ENCODE results near the gene RGCC.
A peak's percentile ranks its signal among the peaks of the same experiment; 100 is the strongest.
"Not testable (repeated sequence)": the region's sequence is repeated elsewhere in the genome, so short reads cannot be mapped to it uniquely, and the experiment has no call there.

RGCC gene

GRCh38 chr13:41420146-41420545 is 37.2 kb upstream of the RGCC start:
- Histone ChIP-seq H3K36me3 (ENCODE audit: control insufficient read depth, insufficient read depth, low read length, severe bottlenecking) (no peaks in the 10 kb centered on the region), H3K9me3 (ENCODE audit: control insufficient read depth, low read length) (no peaks in the 10 kb centered on the region), H3K9ac (ENCODE audit: low read length) (no peak overlapping the region), H3K27me3 (replicated peaks; ENCODE audit: control insufficient read depth, insufficient read depth, low read length) (no peaks in the 10 kb centered on the region), H3K4me3 (ENCODE audit: low read length) (no peak overlapping the region), H3K4me1 (ENCODE audit: control insufficient read depth, insufficient read depth, low read length) (no peaks in the 10 kb centered on the region)
- no peak for DNase-seq (ENCODE audit: low read depth)

GRCh38 chr13:41421330-41421729 is 36.0 kb upstream of the RGCC start:
- not testable (repeated sequence) for DNase-seq (ENCODE audit: low read depth)

GRCh38 chr13:41421983-41422382 is 35.4 kb upstream of the RGCC start:
- not testable (repeated sequence) for H3K9me3 ChIP-seq (ENCODE audit: control insufficient read depth, low read length); DNase-seq (ENCODE audit: low read depth); H3K4me3 ChIP-seq (ENCODE audit: low read length); H3K36me3 ChIP-seq (ENCODE audit: control insufficient read depth, insufficient read depth, low read length, severe bottlenecking); H3K9ac ChIP-seq (ENCODE audit: low read length); H3K4me1 ChIP-seq (ENCODE audit: control insufficient read depth, insufficient read depth, low read length); H3K27me3 ChIP-seq (replicated peaks; ENCODE audit: control insufficient read depth, insufficient read depth, low read length)

More at GRCh38 chr13:41421330-41421729, 36.0 kb upstream of the RGCC start:
- H3K36me3 ChIP-seq (ENCODE audit: control insufficient read depth, insufficient read depth, low read length, severe bottlenecking); H3K9ac ChIP-seq (ENCODE audit: low read length); H3K4me1 ChIP-seq (ENCODE audit: control insufficient read depth, insufficient read depth, low read length); H3K9me3 ChIP-seq (ENCODE audit: control insufficient read depth, low read length); H3K27me3 ChIP-seq (replicated peaks; ENCODE audit: control insufficient read depth, insufficient read depth, low read length); H3K4me3 ChIP-seq (ENCODE audit: low read length): not testable (repeated sequence)

- DNase-seq (ENCODE audit: low read depth); H3K9ac ChIP-seq (ENCODE audit: low read length); H3K4me3 ChIP-seq (ENCODE audit: low read length); H3K4me1 ChIP-seq (ENCODE audit: control insufficient read depth, insufficient read depth, low read length); H3K9me3 ChIP-seq (ENCODE audit: control insufficient read depth, low read length); H3K27me3 ChIP-seq (replicated peaks; ENCODE audit: control insufficient read depth, insufficient read depth, low read length); H3K36me3 ChIP-seq (ENCODE audit: control insufficient read depth, insufficient read depth, low read length, severe bottlenecking): not testable (repeated sequence)
These were observed 34.1 kb upstream of the RGCC start for GRCh38 chr13:41423259-41423658.

- not testable (repeated sequence) for H3K36me3 ChIP-seq (ENCODE audit: control insufficient read depth, insufficient read depth, low read length, severe bottlenecking); H3K9me3 ChIP-seq (ENCODE audit: control insufficient read depth, low read length); H3K4me1 ChIP-seq (ENCODE audit: control insufficient read depth, insufficient read depth, low read length); DNase-seq (ENCODE audit: low read depth); H3K27me3 ChIP-seq (replicated peaks; ENCODE audit: control insufficient read depth, insufficient read depth, low read length); H3K9ac ChIP-seq (ENCODE audit: low read length); H3K4me3 ChIP-seq (ENCODE audit: low read length)
These were observed 32.7 kb upstream of the RGCC start for GRCh38 chr13:41424675-41425074.

GRCh38 chr13:41426047-41426446 is 31.3 kb upstream of the RGCC start:
- no peaks in the 10 kb centered on the region for H3K9me3 ChIP-seq (ENCODE audit: control insufficient read depth, low read length)
- no peak overlapping the region for H3K9ac ChIP-seq (ENCODE audit: low read length)
- H3K27me3 ChIP-seq (replicated peaks; ENCODE audit: control insufficient read depth, insufficient read depth, low read length) = peaks cover 7% of the 10 kb centered on the region
- peaks cover 6% of the 10 kb centered on the region for H3K4me1 ChIP-seq (ENCODE audit: control insufficient read depth, insufficient read depth, low read length)
- H3K4me3 ChIP-seq (ENCODE audit: low read length) = no peak overlapping the region
- no peak for DNase-seq (ENCODE audit: low read depth)
- H3K36me3 ChIP-seq (ENCODE audit: control insufficient read depth, insufficient read depth, low read length, severe bottlenecking) = no peaks in the 10 kb centered on the region

GRCh38 chr13:41427666-41428065 is 29.7 kb upstream of the RGCC start:
- Histone ChIP-seq H3K36me3 (ENCODE audit: control insufficient read depth, insufficient read depth, low read length, severe bottlenecking) (no peaks in the 10 kb centered on the region), H3K27me3 (replicated peaks; ENCODE audit: control insufficient read depth, insufficient read depth, low read length) (peaks cover 7% of the 10 kb centered on the region), H3K9ac (ENCODE audit: low read length) (peak overlapping the region; percentile 42), H3K9me3 (ENCODE audit: control insufficient read depth, low read length) (no peaks in the 10 kb centered on the region), H3K4me3 (ENCODE audit: low read length) (peak overlapping the region; percentile 68), H3K4me1 (ENCODE audit: control insufficient read depth, insufficient read depth, low read length) (peaks cover 6% of the 10 kb centered on the region)
- no peak for DNase-seq (ENCODE audit: low read depth)

- Histone ChIP-seq H3K27me3 (replicated peaks; ENCODE audit: control insufficient read depth, insufficient read depth, low read length) (peaks cover 7% of the 10 kb centered on the region), H3K4me1 (ENCODE audit: control insufficient read depth, insufficient read depth, low read length) (peaks cover 6% of the 10 kb centered on the region), H3K9ac (ENCODE audit: low read length) (peak overlapping the region; percentile 42), H3K36me3 (ENCODE audit: control insufficient read depth, insufficient read depth, low read length, severe bottlenecking) (no peaks in the 10 kb centered on the region), H3K4me3 (ENCODE audit: low read length) (peak overlapping the region; percentile 68), H3K9me3 (ENCODE audit: control insufficient read depth, low read length) (no peaks in the 10 kb centered on the region)
- DNase-seq (ENCODE audit: low read depth) = peak; percentile 9
These were observed 29.2 kb upstream of the RGCC start for GRCh38 chr13:41428155-41428554.

GRCh38 chr13:41434030-41434429 is 23.3 kb upstream of the RGCC start:
- H3K4me3 ChIP-seq (ENCODE audit: low read length); DNase-seq (ENCODE audit: low read depth); H3K4me1 ChIP-seq (ENCODE audit: control insufficient read depth, insufficient read depth, low read length): not testable (repeated sequence)

GRCh38 chr13:41434831-41435520 is 22.4 kb upstream of the RGCC start:
- H3K27me3 ChIP-seq (replicated peaks; ENCODE audit: control insufficient read depth, insufficient read depth, low read length) = no peaks in the 10 kb centered on the region
- H3K9me3 ChIP-seq (ENCODE audit: control insufficient read depth, low read length) = no peaks in the 10 kb centered on the region
- no peak overlapping the region for H3K4me3 ChIP-seq (ENCODE audit: low read length)
- DNase-seq (ENCODE audit: low read depth) = no peak
- no peaks in the 10 kb centered on the region for H3K4me1 ChIP-seq (ENCODE audit: control insufficient read depth, insufficient read depth, low read length)
- no peaks in the 10 kb centered on the region for H3K36me3 ChIP-seq (ENCODE audit: control insufficient read depth, insufficient read depth, low read length, severe bottlenecking)
- no peak overlapping the region for H3K9ac ChIP-seq (ENCODE audit: low read length)

More at GRCh38 chr13:41434030-41434429, 23.3 kb upstream of the RGCC start:
- H3K27me3 ChIP-seq (replicated peaks; ENCODE audit: control insufficient read depth, insufficient read depth, low read length); H3K9me3 ChIP-seq (ENCODE audit: control insufficient read depth, low read length); H3K36me3 ChIP-seq (ENCODE audit: control insufficient read depth, insufficient read depth, low read length, severe bottlenecking); H3K9ac ChIP-seq (ENCODE audit: low read length): not testable (repeated sequence)

- Histone ChIP-seq H3K4me3 (ENCODE audit: low read length) (no peak overlapping the region), H3K36me3 (ENCODE audit: control insufficient read depth, insufficient read depth, low read length, severe bottlenecking) (no peaks in the 10 kb centered on the region), H3K27me3 (replicated peaks; ENCODE audit: control insufficient read depth, insufficient read depth, low read length) (no peaks in the 10 kb centered on the region), H3K9me3 (ENCODE audit: control insufficient read depth, low read length) (no peaks in the 10 kb centered on the region), H3K9ac (ENCODE audit: low read length) (no peak overlapping the region), H3K4me1 (ENCODE audit: control insufficient read depth, insufficient read depth, low read length) (no peaks in the 10 kb centered on the region)
- DNase-seq (ENCODE audit: low read depth) = no peak
These were observed 13.4 kb upstream of the RGCC start for GRCh38 chr13:41443969-41444368.

GRCh38 chr13:41452462-41452861 is 4.9 kb upstream of the RGCC start:
- no peaks in the 10 kb centered on the region for H3K4me1 ChIP-seq (ENCODE audit: control insufficient read depth, insufficient read depth, low read length)
- H3K9me3 ChIP-seq (ENCODE audit: control insufficient read depth, low read length) = no peaks in the 10 kb centered on the region
- DNase-seq (ENCODE audit: low read depth) = no peak
- H3K4me3 ChIP-seq (ENCODE audit: low read length) = no peak overlapping the region
- no peak overlapping the region for H3K9ac ChIP-seq (ENCODE audit: low read length)
- no peaks in the 10 kb centered on the region for H3K36me3 ChIP-seq (ENCODE audit: control insufficient read depth, insufficient read depth, low read length, severe bottlenecking)
- no peaks in the 10 kb centered on the region for H3K27me3 ChIP-seq (replicated peaks; ENCODE audit: control insufficient read depth, insufficient read depth, low read length)
